GM21360 (cell line): Measurements from ENCODE around the gene TUBGCP6.
"Not testable (repeated sequence)": the region's sequence is repeated elsewhere in the genome, so short reads cannot be mapped to it uniquely, and the experiment has no call there.

ENCODE experiments used
- ATAC-seq: cut with Tn5 transposase; IDR thresholded peaks from one replicate; pipeline ENCODE4 v1.9.1; 2021; ENCODE audit warnings: mild to moderate bottlenecking, moderate library complexity; ENCODE audit not compliant: unreplicated experiment

TUBGCP6 gene

GRCh38 chr22:50278956-50279619, 34.3 kb upstream of the TUBGCP6 start:
- no peak for ATAC-seq

GRCh38 chr22:50278461-50278860, 33.6 kb upstream of the TUBGCP6 start:
- ATAC-seq = no peak

- no peak for ATAC-seq
Measured at GRCh38 chr22:50277761-50278160, 32.9 kb upstream of the TUBGCP6 start.

- peak; percentile 51 for ATAC-seq
Measured at GRCh38 chr22:50276143-50276542, 31.3 kb upstream of the TUBGCP6 start.

- ATAC-seq = no peak
Measured at GRCh38 chr22:50275181-50276055, 30.6 kb upstream of the TUBGCP6 start.

GRCh38 chr22:50274771-50275170, 29.9 kb upstream of the TUBGCP6 start:
- ATAC-seq = no peak

- no peak for ATAC-seq
Measured at GRCh38 chr22:50274311-50274710, 29.5 kb upstream of the TUBGCP6 start.

- not testable (repeated sequence) for ATAC-seq
Measured at GRCh38 chr22:50273781-50274180, 29.0 kb upstream of the TUBGCP6 start.

GRCh38 chr22:50273352-50273751, 28.5 kb upstream of the TUBGCP6 start:
- ATAC-seq = not testable (repeated sequence)

GRCh38 chr22:50272044-50272802, 27.4 kb upstream of the TUBGCP6 start:
- no peak for ATAC-seq

GRCh38 chr22:50271519-50271970, 26.7 kb upstream of the TUBGCP6 start:
- no peak for ATAC-seq

- ATAC-seq = no peak
Measured at GRCh38 chr22:50270666-50271394, 26.0 kb upstream of the TUBGCP6 start.

- no peak for ATAC-seq
Measured at GRCh38 chr22:50269970-50270665, 25.3 kb upstream of the TUBGCP6 start, which contains the start of gene MAPK11. Gene MAPK11 (minus strand): TSS chr22:50270380. CDS start chr22:50270292, 88 bp downstream.

GRCh38 chr22:50269573-50269969, 24.7 kb upstream of the TUBGCP6 start:
- no peak for ATAC-seq

- no peak for ATAC-seq
Measured at GRCh38 chr22:50268655-50269113, 23.9 kb upstream of the TUBGCP6 start.

- ATAC-seq = no peak
Measured at GRCh38 chr22:50267591-50268390, 23.0 kb upstream of the TUBGCP6 start.

- ATAC-seq = no peak
Measured at GRCh38 chr22:50266994-50267393, 22.2 kb upstream of the TUBGCP6 start.

- no peak for ATAC-seq
Measured at GRCh38 chr22:50264946-50265669, 20.3 kb upstream of the TUBGCP6 start.
